PC-3 (cell line): ENCODE data around the gene BRD3.

Experiments used
- CTCF ChIP-seq: fragments of 300-600 bp; sonication (generic); conservative IDR thresholded peaks from 2 replicates; pipeline ENCODE4 v1.5.1; 2017; ENCODE audit warnings: antibody characterized with exemption, low read depth, mild to moderate bottlenecking, low read length
- EZH2 ChIP-seq: fragments of 300-600 bp; sonication (generic); IDR thresholded peaks from one replicate; pipeline ENCODE4 v1.6.1; 2017; ENCODE audit warnings: antibody characterized with exemption, mild to moderate bottlenecking, low read length; ENCODE audit not compliant: unreplicated experiment

GRCh38 chr9:134066526-134066912 lies 1.3 kb downstream of the BRD3 start:
- no peak for TF ChIP-seq CTCF
- no peak for TF ChIP-seq EZH2
